UCSD-AML1 (cell line): Measurements from ENCODE around the gene KDR.

Experiments used
- DNase-seq: peaks from one replicate; lab custom pipeline; 2025; ENCODE audit not compliant: unreplicated experiment; lab: John Stamatoyannopoulos, UW

Gene KDR

GRCh38 chr4:55125087-55125721 is at the start of gene KDR:
TSS of gene KDR (minus strand) at chr4:55125595. CDS start at chr4:55125293, 302 bp downstream.
- DNase-seq: no peak

GRCh38 chr4:55173580-55173979 is 48.2 kb upstream of the KDR start:
- DNase-seq: no peak

- no peak for DNase-seq
These were observed 47.4 kb upstream of the KDR start for GRCh38 chr4:55172694-55173287.

GRCh38 chr4:55170462-55170861 is 45.1 kb upstream of the KDR start:
- DNase-seq: no peak

- DNase-seq: no peak
These were observed 44.1 kb upstream of the KDR start for GRCh38 chr4:55169352-55169961.

GRCh38 chr4:55162396-55162795 is 37.0 kb upstream of the KDR start:
- no peak for DNase-seq

GRCh38 chr4:55161739-55162138 is 36.3 kb upstream of the KDR start:
- no peak for DNase-seq

- no peak for DNase-seq
These were observed 34.5 kb upstream of the KDR start for GRCh38 chr4:55159851-55160250.

GRCh38 chr4:55158957-55159356 is 33.6 kb upstream of the KDR start:
- DNase-seq: no peak

GRCh38 chr4:55157559-55158277 is 32.3 kb upstream of the KDR start:
- no peak for DNase-seq

- no peak for DNase-seq
These were observed 29.5 kb upstream of the KDR start for GRCh38 chr4:55154933-55155332.

GRCh38 chr4:55154290-55154880 is 29.0 kb upstream of the KDR start:
- no peak for DNase-seq

- DNase-seq: no peak
These were observed 18.5 kb upstream of the KDR start for GRCh38 chr4:55143858-55144257.

GRCh38 chr4:55138367-55138766 is 13.0 kb upstream of the KDR start:
- no peak for DNase-seq

GRCh38 chr4:55136634-55137033 is 11.2 kb upstream of the KDR start:
- no peak for DNase-seq

- no peak for DNase-seq
These were observed 8.6 kb upstream of the KDR start for GRCh38 chr4:55133951-55134350.

- DNase-seq: no peak
These were observed 7.4 kb upstream of the KDR start for GRCh38 chr4:55132775-55133174.

- no peak for DNase-seq
These were observed 2.1 kb upstream of the KDR start for GRCh38 chr4:55127521-55127920.

- DNase-seq: no peak
These were observed 1.7 kb upstream of the KDR start for GRCh38 chr4:55127053-55127452.

GRCh38 chr4:55125763-55126541 is 557 bp upstream of the KDR start:
- no peak for DNase-seq
